Activated naive CD4-positive, alpha-beta T cell treated with anti-CD3 and anti-CD28 coated beads for 36 hours (primary cell): Measurements from ENCODE around the gene SBSN. TPM values are rescaled to one million over a fixed set of nuclear protein-coding genes. Genes with fewer than 3 reads are reported as not detected.

Source experiments
- CTCF ChIA-PET: fragments of 350-600 bp; sonication (Branson Sonifier 250); formaldehyde crosslinking; loops from one replicate; lab custom pipeline; 2021; ENCODE audit warnings: antibody characterized with exemption; lab: Charles Lee
- DNase-seq: peaks from one replicate; pipeline ENCODE4 v3.0.0-alpha.2; 2020
- H3K27ac Mint-ChIP-seq: one replicate; pipeline ENCODE4 v1.8.0; 2021; ENCODE audit warnings: mild to moderate bottlenecking, mixed read lengths
- H3K27me3 Mint-ChIP-seq: one replicate; pipeline ENCODE4 v1.8.0; 2021; ENCODE audit warnings: low read depth, mixed read lengths
- H3K36me3 Mint-ChIP-seq: one replicate; pipeline ENCODE4 v1.8.0; 2021; ENCODE audit warnings: low read depth, mixed read lengths
- H3K4me1 Mint-ChIP-seq: one replicate; pipeline ENCODE4 v1.8.0; 2021; ENCODE audit warnings: low read depth, mixed read lengths
- H3K4me3 Mint-ChIP-seq: one replicate; pipeline ENCODE4 v1.8.0; 2021; ENCODE audit warnings: mild to moderate bottlenecking, moderate library complexity, mixed read lengths
- H3K9me3 Mint-ChIP-seq: one replicate; pipeline ENCODE4 v1.8.0; 2021; ENCODE audit warnings: mixed read lengths
- intact Hi-C: fragments of 100-400 bp; cut with micrococcal nuclease; formaldehyde crosslinking; loops from one replicate; pipeline ENCODE4 v1.15.1; 2023
- total RNA-seq, 2 experiments: library from RNA; stranded (reverse); gene quantifications; one replicate each; pipeline ENCODE4 v1.2.3, GENCODE V29; 2021

The SBSN gene
- total RNA-seq, 2 experiments from 2014 or later, result not detected

DNA sequence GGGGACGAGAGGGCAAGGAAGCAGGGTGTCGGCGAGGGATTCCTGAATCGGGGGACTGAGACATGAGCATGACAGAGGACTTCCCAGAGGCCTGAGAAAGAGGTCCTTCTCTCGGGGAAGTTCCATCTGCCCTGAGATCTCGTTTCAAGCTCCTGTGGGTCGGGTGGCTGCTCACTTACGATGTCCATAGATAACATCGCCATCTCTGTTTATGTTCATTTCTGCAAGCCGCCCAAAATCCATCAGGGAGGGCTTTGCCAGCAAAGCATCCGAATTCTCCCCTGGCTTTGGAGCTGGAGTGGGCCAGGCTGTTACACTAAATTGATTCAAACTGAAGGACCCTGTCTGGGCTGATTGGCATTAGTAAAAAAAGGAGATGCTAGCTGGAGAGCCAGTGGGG is 20.6 kb downstream of the SBSN start:
- Mint-ChIP-seq H3K9me3 (no peaks in the 10 kb centered on the region), H3K27me3 (peaks cover 32% of the 10 kb centered on the region), H3K4me1 (peaks cover 15% of the 10 kb centered on the region), H3K4me3 (no peak overlapping the region), H3K36me3 (no peaks in the 10 kb centered on the region), H3K27ac (no peak overlapping the region)
- CTCF ChIA-PET, result interaction anchor here (1.2 to 4.9 kb wide), 2 partner anchors 12 to 104 kb away, joined by 3 to 24 read pairs; no protein-coding TSS in a partner anchor
- intact Hi-C loops, result no loop called here
- no peak for DNase-seq

DNA sequence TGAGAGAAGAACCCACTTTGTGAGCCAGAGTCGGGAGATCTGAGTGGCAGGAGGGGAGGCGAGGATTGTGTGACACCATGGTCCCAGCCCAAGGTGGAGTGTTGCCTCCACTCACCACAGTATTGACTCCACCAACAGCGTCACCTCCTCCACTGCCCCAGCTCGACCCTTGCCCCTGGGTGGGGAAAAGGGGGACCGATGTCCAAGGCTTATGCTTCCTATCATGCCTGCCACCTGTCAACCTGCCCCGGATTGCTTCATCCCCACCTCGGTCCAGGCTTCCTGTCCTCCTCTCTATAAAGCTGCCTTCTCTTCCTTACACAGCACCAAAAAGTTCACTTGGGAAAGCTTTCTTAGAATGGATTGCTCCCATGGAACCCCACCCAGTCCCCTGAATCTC is 22.1 kb downstream of the SBSN start:
- intact Hi-C loops, result no loop called here

DNA sequence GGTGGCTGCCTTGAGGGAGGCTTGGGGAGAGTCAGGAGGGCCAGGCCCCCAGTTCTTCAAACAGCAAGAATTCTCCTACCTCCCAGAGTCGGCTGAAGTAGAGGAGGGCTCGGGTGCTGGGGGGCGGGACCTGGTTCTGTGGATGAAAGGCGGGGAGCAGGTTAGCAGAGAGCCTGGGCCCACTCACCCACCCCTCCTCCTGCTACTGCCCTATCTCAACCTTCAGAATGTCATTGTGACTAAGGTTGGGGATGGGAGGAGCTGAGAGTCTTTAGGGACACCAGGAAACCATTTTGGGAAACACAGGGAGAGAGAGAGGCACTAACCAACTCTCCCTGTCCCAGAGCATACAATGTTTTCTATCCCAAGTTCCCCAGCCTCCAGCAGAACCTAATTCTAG is 25.4 kb downstream of the SBSN start:
- Mint-ChIP-seq H3K9me3 (no peaks in the 10 kb centered on the region), H3K4me3 (no peak overlapping the region), H3K27ac (no peak overlapping the region), H3K27me3 (peaks cover 5% of the 10 kb centered on the region), H3K4me1 (no peaks in the 10 kb centered on the region), H3K36me3 (no peaks in the 10 kb centered on the region)
- DNase-seq, result no peak
- CTCF ChIA-PET, result no interaction called here
- intact Hi-C loops, result no loop called here

More for the DNA sequence above, 22.1 kb downstream of the SBSN start:
- Mint-ChIP-seq H3K27ac (no peak overlapping the region), H3K27me3 (peaks cover 25% of the 10 kb centered on the region), H3K4me3 (no peak overlapping the region), H3K9me3 (no peaks in the 10 kb centered on the region), H3K4me1 (peaks cover 15% of the 10 kb centered on the region), H3K36me3 (no peaks in the 10 kb centered on the region)
- no peak for DNase-seq
- CTCF ChIA-PET, result interaction anchor here (1.0 to 4.9 kb wide), 2 partner anchors 9 to 11 kb away, joined by 4 to 24 read pairs; no protein-coding TSS in a partner anchor

DNA sequence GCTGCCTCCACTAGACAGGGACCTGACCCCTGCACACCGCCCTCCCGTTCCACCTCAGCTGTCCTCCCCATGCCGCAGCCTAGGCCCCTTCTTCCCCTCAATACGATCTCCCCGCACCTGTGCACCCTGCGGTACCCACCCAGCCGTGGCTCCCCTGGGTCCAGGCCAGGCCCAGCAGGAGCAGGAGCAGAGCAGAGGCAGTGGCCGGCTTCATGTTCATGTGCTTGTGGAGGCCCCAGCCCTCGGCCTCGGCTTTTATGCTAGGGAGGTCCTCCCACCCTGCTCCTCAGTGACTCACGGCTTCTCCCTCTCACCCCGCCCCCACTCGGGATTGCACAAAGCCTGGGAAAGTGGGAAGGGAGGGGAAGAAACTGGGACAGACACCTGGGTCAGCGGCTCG is 26.4 kb downstream of the SBSN start:
- Mint-ChIP-seq H3K36me3 (no peaks in the 10 kb centered on the region), H3K4me1 (no peaks in the 10 kb centered on the region), H3K4me3 (no peak overlapping the region), H3K9me3 (no peaks in the 10 kb centered on the region), H3K27ac (no peak overlapping the region), H3K27me3 (peaks cover 5% of the 10 kb centered on the region)
- intact Hi-C loops, result no loop called here
- DNase-seq, result no peak
- CTCF ChIA-PET, result no interaction called here

DNA sequence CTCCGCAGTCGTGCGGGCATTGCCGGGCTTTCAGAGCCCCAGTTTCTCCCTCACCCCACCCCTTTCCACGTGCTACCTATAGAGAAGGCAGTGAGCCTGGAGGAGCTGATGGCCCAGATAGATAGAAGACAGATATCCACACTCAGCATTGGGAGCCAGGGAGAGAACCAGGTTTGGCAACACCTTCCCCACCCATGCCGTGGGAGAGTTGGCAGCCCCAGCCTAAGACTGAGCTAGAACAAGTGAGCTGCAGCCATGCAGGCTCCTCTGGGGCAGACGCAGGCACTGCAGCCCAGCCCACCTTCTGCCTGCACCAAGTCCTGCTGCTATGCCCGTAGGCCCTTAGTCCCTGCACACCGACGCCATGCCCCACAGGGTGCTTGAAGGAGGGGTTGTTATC is 27.5 kb downstream of the SBSN start:
- no peak overlapping the region for H3K27ac Mint-ChIP-seq
- H3K36me3 Mint-ChIP-seq, result no peaks in the 10 kb centered on the region
- intact Hi-C loops, result no loop called here
- CTCF ChIA-PET, result interaction anchor here (0.8 to 1.0 kb wide), 2 partner anchors 9 to 12 kb away, joined by 3 to 4 read pairs; no protein-coding TSS in a partner anchor
- H3K4me1 Mint-ChIP-seq, result no peaks in the 10 kb centered on the region
- H3K9me3 Mint-ChIP-seq, result no peaks in the 10 kb centered on the region
- peaks cover 5% of the 10 kb centered on the region for H3K27me3 Mint-ChIP-seq
- no peak overlapping the region for H3K4me3 Mint-ChIP-seq
- DNase-seq, result no peak

DNA sequence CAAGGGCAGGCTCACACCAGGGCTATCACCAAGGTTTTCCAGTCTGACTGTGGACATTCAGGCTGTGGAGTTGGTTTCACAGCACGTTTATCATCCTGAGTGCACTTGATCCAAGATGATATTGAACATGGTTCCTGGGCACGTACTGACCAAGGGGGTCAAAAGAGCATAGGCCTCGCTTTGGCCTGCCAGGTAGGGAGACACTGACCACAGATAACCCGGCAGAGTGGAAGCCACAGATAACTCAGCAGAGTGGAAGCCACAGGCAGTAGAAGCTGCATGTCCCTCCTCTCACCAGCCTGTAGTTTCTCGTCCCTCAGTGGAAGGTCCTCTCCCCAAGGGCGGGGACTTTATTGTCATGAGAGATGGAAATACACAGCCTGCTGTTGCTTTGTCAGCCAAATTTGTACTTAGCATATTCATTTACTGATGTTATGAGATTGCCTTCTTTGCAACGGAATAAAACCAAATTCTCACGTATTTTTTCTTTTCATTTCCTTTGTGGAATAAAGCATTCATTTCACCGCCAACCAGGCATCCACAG is 29.1 kb downstream of the SBSN start:
- no peak overlapping the region for H3K27ac Mint-ChIP-seq
- no peaks in the 10 kb centered on the region for H3K9me3 Mint-ChIP-seq
- intact Hi-C loops, result no loop called here
- no peaks in the 10 kb centered on the region for H3K36me3 Mint-ChIP-seq
- H3K4me3 Mint-ChIP-seq, result no peak overlapping the region
- CTCF ChIA-PET, result no interaction called here
- peaks cover 4% of the 10 kb centered on the region for H3K4me1 Mint-ChIP-seq
- H3K27me3 Mint-ChIP-seq, result no peaks in the 10 kb centered on the region
- DNase-seq, result no peak

DNA sequence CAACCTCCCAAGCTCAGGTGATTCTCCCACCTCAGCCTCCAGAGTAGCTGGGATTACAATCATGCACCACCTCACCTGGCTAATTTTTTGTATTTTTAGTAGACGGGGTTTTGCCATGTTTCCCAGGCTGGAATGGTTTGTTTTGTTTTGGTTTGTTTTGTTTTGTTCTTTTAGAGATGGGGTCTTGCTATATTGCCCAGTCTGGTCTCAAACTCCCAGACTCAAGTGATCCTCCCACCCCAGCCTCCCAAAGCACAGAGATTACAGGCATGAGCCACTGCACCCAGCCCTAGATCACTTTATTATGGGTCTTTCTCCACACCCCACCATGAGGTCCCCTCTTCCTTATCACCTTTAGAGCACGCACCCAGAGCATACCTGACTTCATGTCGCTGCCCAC is 29.9 kb downstream of the SBSN start:
- Mint-ChIP-seq H3K27me3 (no peaks in the 10 kb centered on the region), H3K36me3 (no peaks in the 10 kb centered on the region), H3K9me3 (no peaks in the 10 kb centered on the region), H3K4me3 (no peak overlapping the region), H3K4me1 (peaks cover 4% of the 10 kb centered on the region), H3K27ac (no peak overlapping the region)
- CTCF ChIA-PET, result interaction anchor here (1.1 kb wide), 1 partner anchor 12 kb away, joined by 3 read pairs; no protein-coding TSS in a partner anchor
- intact Hi-C loops, result no loop called here
- no peak for DNase-seq

DNA sequence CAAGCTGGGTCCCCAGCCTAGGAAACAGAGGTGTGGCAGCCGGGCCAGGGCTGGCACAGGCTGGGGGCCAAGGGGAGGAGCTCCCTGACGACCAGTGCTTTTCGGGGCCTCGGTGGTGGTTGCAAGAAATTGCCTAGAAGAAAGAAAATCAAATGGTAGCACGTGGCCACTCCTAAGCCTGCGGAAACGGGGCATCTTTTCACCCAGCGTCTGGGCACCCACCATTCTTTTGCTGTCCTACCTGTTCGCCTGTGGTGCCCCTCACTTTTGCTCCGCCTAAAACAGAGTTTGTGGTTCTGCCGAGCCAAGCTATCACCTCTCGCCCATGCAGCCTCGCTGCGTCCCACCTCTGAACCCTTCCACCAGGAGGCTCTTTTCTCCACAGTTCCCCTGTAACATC is 30.7 kb downstream of the SBSN start:
- Mint-ChIP-seq H3K4me3 (no peak overlapping the region), H3K4me1 (peaks cover 4% of the 10 kb centered on the region), H3K36me3 (no peaks in the 10 kb centered on the region), H3K27me3 (no peaks in the 10 kb centered on the region), H3K9me3 (no peaks in the 10 kb centered on the region), H3K27ac (no peak overlapping the region)
- DNase-seq, result no peak
- intact Hi-C loops, result no loop called here
- CTCF ChIA-PET, result interaction anchor here (1.0 to 1.1 kb wide), 3 partner anchors 11 to 144 kb away, joined by 3 to 5 read pairs (median 3); no protein-coding TSS in a partner anchor

DNA sequence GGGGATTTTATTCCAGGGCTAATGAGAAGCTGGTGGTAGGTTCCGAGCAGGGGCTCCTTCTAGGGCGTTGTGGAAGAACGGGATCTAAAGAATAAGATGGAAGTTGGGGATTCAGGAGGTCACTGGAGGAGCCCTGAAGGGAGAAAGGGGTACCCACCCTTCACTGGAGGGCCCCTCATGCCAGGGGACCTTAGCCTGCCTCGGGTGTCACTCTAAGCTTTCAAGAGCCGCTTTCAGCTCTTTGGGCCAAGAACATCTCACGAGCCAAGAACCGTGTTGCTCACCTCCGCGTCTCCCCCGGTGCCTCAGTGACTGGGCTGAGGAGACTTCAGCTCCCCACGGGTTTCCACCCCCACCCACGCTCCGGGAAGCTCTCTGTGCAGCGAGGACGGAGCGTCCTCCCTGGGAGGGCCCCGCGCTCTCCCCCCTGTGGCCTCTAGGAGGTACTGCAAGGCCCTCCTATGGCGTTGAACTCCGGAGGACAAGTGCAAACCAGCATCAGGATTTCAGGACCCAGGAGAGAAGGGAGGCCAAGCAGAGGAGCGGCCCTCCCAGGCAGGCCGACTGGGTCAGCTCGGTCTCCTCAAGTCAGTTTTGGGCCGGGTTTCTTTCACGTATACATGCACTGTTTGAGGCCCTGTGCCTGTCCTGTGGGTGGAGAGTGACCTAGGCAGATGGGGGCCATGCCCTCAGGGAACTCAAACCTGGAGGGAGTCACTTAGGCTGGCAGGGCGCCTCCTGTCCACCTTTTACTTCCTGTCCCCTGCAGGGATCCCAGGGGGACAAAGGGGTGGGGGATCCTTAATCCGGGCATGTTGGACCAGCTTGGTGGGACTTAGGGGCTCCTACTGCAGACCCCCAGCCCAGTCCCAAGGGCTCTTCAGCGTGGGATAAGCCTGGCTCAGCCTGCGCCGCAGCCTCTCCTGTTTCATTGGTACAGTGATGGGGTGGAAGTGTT is 32.7 kb downstream of the SBSN start:
- Mint-ChIP-seq H3K4me3 (no peak overlapping the region), H3K27me3 (no peaks in the 10 kb centered on the region), H3K36me3 (no peaks in the 10 kb centered on the region), H3K9me3 (no peaks in the 10 kb centered on the region), H3K27ac (no peak overlapping the region), H3K4me1 (peaks cover 4% of the 10 kb centered on the region)
- DNase-seq, result peak; percentile 83
- CTCF ChIA-PET, result interaction anchor here (0.6 to 1.9 kb wide), 31 partner anchors 9 to 541 kb away, joined by 3 to 44 read pairs (median 4); partner anchors contain the start of genes DMKN and FFAR1
- intact Hi-C loops, result loop anchor here (1.0 to 2.0 kb wide), 3 partner anchors 75 to 247 kb away; partner anchors contain the start of gene LSR

DNA sequence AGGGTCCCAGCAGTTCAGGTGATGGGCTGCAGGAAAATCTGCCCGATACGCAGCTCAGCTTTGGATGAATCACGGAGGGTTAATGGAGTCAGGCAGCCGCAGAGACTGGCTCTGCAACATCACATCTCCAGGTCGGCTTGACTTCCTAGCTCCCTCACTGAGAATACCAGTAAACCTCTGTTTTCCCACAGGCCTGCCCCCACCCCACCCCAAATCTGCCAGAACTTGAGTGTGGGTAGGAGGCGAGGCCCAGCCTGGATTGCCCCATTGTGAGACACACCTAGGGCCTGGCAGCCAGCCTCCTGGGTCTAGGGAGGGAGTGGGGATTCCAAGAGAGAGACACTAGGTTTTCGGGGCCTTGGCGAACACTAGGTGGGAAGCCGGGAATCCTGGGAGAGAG is 34.1 kb downstream of the SBSN start:
- H3K9me3 Mint-ChIP-seq, result no peaks in the 10 kb centered on the region
- intact Hi-C loops, result loop anchor here (2.0 kb wide), 1 partner anchor 245 kb away; the partner anchor contains the start of gene LSR

DNA sequence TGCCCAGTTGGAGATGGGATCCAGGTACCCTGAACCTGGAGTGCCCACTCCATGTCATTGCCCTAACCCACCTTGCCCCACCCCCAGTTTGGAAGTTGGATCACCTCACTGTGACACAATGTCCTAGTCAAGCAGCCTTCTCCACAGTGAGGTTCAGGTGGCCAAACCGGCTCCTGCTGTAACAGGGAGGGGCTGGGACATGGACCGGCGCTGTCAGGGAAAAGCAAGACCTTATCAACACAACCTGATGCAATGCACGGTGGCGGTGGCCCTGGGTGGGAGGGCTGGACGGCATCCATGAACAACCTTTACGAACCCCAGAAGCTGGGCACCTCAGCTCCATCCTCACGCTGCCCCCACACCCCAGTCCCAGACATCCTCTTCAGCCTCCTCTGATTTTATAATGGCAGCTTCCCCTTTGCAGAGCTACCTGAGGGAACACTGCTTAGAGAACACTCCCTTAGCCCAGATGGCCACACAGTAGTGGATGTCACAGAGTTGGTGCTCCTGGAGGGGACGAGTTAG is 36.2 kb downstream of the SBSN start:
- Mint-ChIP-seq H3K9me3 (no peaks in the 10 kb centered on the region), H3K4me1 (peaks cover 4% of the 10 kb centered on the region), H3K27me3 (peaks cover 3% of the 10 kb centered on the region), H3K36me3 (no peaks in the 10 kb centered on the region), H3K4me3 (no peak overlapping the region), H3K27ac (no peak overlapping the region)
- no peak for DNase-seq
- CTCF ChIA-PET, result interaction anchor here (0.9 kb wide), 1 partner anchor 139 kb away, joined by 3 read pairs; no protein-coding TSS in a partner anchor
- intact Hi-C loops, result no loop called here

More for the DNA sequence above, 34.1 kb downstream of the SBSN start:
- Mint-ChIP-seq H3K27me3 (peaks cover 3% of the 10 kb centered on the region), H3K4me3 (no peak overlapping the region), H3K36me3 (no peaks in the 10 kb centered on the region), H3K27ac (no peak overlapping the region), H3K4me1 (peaks cover 4% of the 10 kb centered on the region)
- no peak for DNase-seq
- CTCF ChIA-PET, result interaction anchor here (0.6 to 1.0 kb wide), 3 partner anchors 9 to 427 kb away, joined by 3 to 5 read pairs (median 3); no protein-coding TSS in a partner anchor

DNA sequence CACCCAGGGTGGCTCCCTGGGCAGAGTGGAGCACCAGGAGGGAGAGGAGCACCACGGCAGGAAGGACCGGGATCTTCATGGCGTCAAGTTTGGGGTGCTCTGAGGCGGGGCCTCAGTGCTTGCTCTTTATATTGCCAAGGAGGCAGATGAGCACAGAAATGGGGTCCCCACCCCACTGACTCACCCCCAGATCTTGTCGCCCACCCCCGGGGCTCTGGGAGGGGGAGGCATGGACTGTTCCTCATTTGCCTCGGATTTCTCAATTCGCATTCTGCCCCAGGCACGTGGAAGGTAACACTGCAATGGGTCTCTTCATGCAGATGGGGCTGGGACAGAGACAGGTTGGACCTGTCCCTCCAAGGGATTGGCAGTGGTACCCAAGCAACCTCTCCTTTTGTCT is 37.7 kb downstream of the SBSN start, which contains the start of gene KRTDAP:
KRTDAP (minus strand) TSS at position 101 of the 400 bp plus-strand sequence; CDS start at position 79, 22 bp downstream.
- CTCF ChIA-PET, result interaction anchor here (0.5 kb wide), 1 partner anchor 632 kb away, joined by 3 read pairs; no protein-coding TSS in a partner anchor
- peaks cover 4% of the 10 kb centered on the region for H3K4me1 Mint-ChIP-seq
- no peak for DNase-seq
- intact Hi-C loops, result no loop called here
- no peaks in the 10 kb centered on the region for H3K36me3 Mint-ChIP-seq
- H3K27ac Mint-ChIP-seq, result no peak within 1 kb of the TSS
- peaks cover 3% of the 10 kb centered on the region for H3K27me3 Mint-ChIP-seq
- H3K4me3 Mint-ChIP-seq, result no peak within 1 kb of the TSS
- H3K9me3 Mint-ChIP-seq, result no peaks in the 10 kb centered on the region
